Effector memory CD8-positive, alpha-beta T cell (primary cell): ENCODE results near the gene ANKH.
"Not testable (repeated sequence)": the region's sequence is repeated elsewhere in the genome, so short reads cannot be mapped to it uniquely, and the experiment has no call there.

Experiments
- ATAC-seq: fragments of 150-1000 bp; cut with Tn5 transposase; replicated peaks from 2 replicates; pipeline ENCODE4 v1.10.0; 2021; ENCODE audit warnings: mild to moderate bottlenecking, moderate library complexity
- DNase-seq, 3 experiments: peaks; one replicate each; pipeline ENCODE4 v3.0.0; 2021
- H3K27ac Mint-ChIP-seq, 2 donors: one replicate each; pipeline ENCODE4 v1.8.0; 2022; ENCODE audit warnings: mild to moderate bottlenecking in 2 of 2, mixed read lengths in 2 of 2, moderate library complexity in 2 of 2
- H3K27me3 Mint-ChIP-seq, 2 donors: one replicate each; pipeline ENCODE4 v1.8.0; 2022; ENCODE audit warnings: mixed read lengths in 2 of 2
- H3K36me3 Mint-ChIP-seq: one replicate; pipeline ENCODE4 v1.8.0; 2022; ENCODE audit warnings: mild to moderate bottlenecking, moderate library complexity, mixed read lengths; ENCODE audit not compliant: insufficient read depth
- H3K4me1 Mint-ChIP-seq, 2 donors: one replicate each; pipeline ENCODE4 v1.8.0; 2022; ENCODE audit warnings: low read depth in 2 of 2, mixed read lengths in 2 of 2
- H3K4me3 Mint-ChIP-seq, 2 donors: one replicate each; pipeline ENCODE4 v1.8.0; 2022; ENCODE audit warnings: mild to moderate bottlenecking in 2 of 2, mixed read lengths in 2 of 2, moderate library complexity in 2 of 2
- H3K9me3 Mint-ChIP-seq, 2 donors: one replicate each; pipeline ENCODE4 v1.8.0; 2022; ENCODE audit warnings: mixed read lengths in 2 of 2
- total RNA-seq, 9 experiments: gene quantifications; one replicate each; lab custom pipeline; 2026; lab: John Stamatoyannopoulos, UW

ANKH gene
- 53.1 to 223 (median 114) reads per million in 9 experiments for total RNA-seq

GRCh38 chr5:14871214-14872069 is at the start of gene ANKH:
Gene ANKH (minus strand): TSS chr5:14871778. CDS start chr5:14871447, 331 bp downstream.
- no peaks in the 10 kb centered on the region for H3K9me3 Mint-ChIP-seq
- peaks cover 26 to 32% of the 10 kb centered on the region in 2 donors for H3K4me1 Mint-ChIP-seq
- peak within 1 kb of the TSS; percentile 90 to 92 for H3K27ac Mint-ChIP-seq
- peak within 1 kb of the TSS; percentile 91 to 92 for H3K4me3 Mint-ChIP-seq
- ATAC-seq = peak; percentile 85
- no peaks in the 10 kb centered on the region for H3K27me3 Mint-ChIP-seq
- peak; percentile 77 to 83 (median 77) for DNase-seq
- H3K36me3 Mint-ChIP-seq = peaks cover 17% of the 10 kb centered on the region

- Mint-ChIP-seq H3K27ac (no peak overlapping the region), H3K9me3 (no peaks in the 10 kb centered on the region), H3K4me3 (no peak overlapping the region), H3K36me3 (no peaks in the 10 kb centered on the region), H3K4me1 (peaks cover 0 to 2% of the 10 kb centered on the region in 2 donors), H3K27me3 (peaks cover 0 to 6% of the 10 kb centered on the region in 2 donors)
- ATAC-seq = no peak
- no peak for DNase-seq
These were observed 48.5 kb upstream of the ANKH start for GRCh38 chr5:14920121-14920520.

GRCh38 chr5:14919106-14919505 is 47.5 kb upstream of the ANKH start:
- not testable (repeated sequence) for DNase-seq, H3K4me3 Mint-ChIP-seq, H3K27me3 Mint-ChIP-seq, H3K9me3 Mint-ChIP-seq, ATAC-seq, H3K27ac Mint-ChIP-seq, H3K4me1 Mint-ChIP-seq, H3K36me3 Mint-ChIP-seq

- H3K4me1 Mint-ChIP-seq = no peaks in the 10 kb centered on the region
- no peaks in the 10 kb centered on the region for H3K9me3 Mint-ChIP-seq
- ATAC-seq (no peak), DNase-seq (no peak)
- H3K4me3 Mint-ChIP-seq = no peak overlapping the region
- no peak overlapping the region for H3K27ac Mint-ChIP-seq
- peaks cover 10% of the 10 kb centered on the region in 2 donors for H3K27me3 Mint-ChIP-seq
- no peaks in the 10 kb centered on the region for H3K36me3 Mint-ChIP-seq
These were observed 46.1 kb upstream of the ANKH start for GRCh38 chr5:14917719-14918118.

- H3K4me3 Mint-ChIP-seq = no peak overlapping the region
- DNase-seq (no peak), ATAC-seq (no peak)
- no peaks in the 10 kb centered on the region for H3K9me3 Mint-ChIP-seq
- H3K27ac Mint-ChIP-seq = no peak overlapping the region
- peaks cover 22 to 27% of the 10 kb centered on the region in 2 donors for H3K27me3 Mint-ChIP-seq
- H3K4me1 Mint-ChIP-seq = no peaks in the 10 kb centered on the region
- no peaks in the 10 kb centered on the region for H3K36me3 Mint-ChIP-seq
These were observed 43.8 kb upstream of the ANKH start for GRCh38 chr5:14915291-14915952.

GRCh38 chr5:14914623-14915260 is 43.2 kb upstream of the ANKH start:
- no peak for ATAC-seq
- H3K4me1 Mint-ChIP-seq = no peaks in the 10 kb centered on the region

GRCh38 chr5:14914193-14914592 is 42.6 kb upstream of the ANKH start:
- H3K27ac Mint-ChIP-seq = no peak overlapping the region
- H3K36me3 Mint-ChIP-seq = no peaks in the 10 kb centered on the region
- no peak for DNase-seq
- no peak overlapping the region for H3K4me3 Mint-ChIP-seq
- ATAC-seq = no peak
- H3K9me3 Mint-ChIP-seq = no peaks in the 10 kb centered on the region
- no peaks in the 10 kb centered on the region for H3K4me1 Mint-ChIP-seq
- peaks cover 22 to 27% of the 10 kb centered on the region in 2 donors for H3K27me3 Mint-ChIP-seq

More at GRCh38 chr5:14914623-14915260, 43.2 kb upstream of the ANKH start:
- no peak overlapping the region for H3K4me3 Mint-ChIP-seq
- H3K27ac Mint-ChIP-seq = no peak overlapping the region
- no peaks in the 10 kb centered on the region for H3K36me3 Mint-ChIP-seq
- DNase-seq = no peak
- peaks cover 22 to 27% of the 10 kb centered on the region in 2 donors for H3K27me3 Mint-ChIP-seq
- no peaks in the 10 kb centered on the region for H3K9me3 Mint-ChIP-seq

GRCh38 chr5:14913096-14913495 is 41.5 kb upstream of the ANKH start:
- no peak overlapping the region for H3K27ac Mint-ChIP-seq
- H3K4me3 Mint-ChIP-seq = no peak overlapping the region
- no peaks in the 10 kb centered on the region for H3K4me1 Mint-ChIP-seq
- DNase-seq (no peak), ATAC-seq (no peak)
- H3K27me3 Mint-ChIP-seq = peaks cover 22 to 36% of the 10 kb centered on the region in 2 donors
- no peaks in the 10 kb centered on the region for H3K36me3 Mint-ChIP-seq
- no peaks in the 10 kb centered on the region for H3K9me3 Mint-ChIP-seq

- ATAC-seq (no peak), DNase-seq (no peak)
- no peaks in the 10 kb centered on the region for H3K9me3 Mint-ChIP-seq
- H3K4me1 Mint-ChIP-seq = no peaks in the 10 kb centered on the region
- no peak overlapping the region for H3K27ac Mint-ChIP-seq
- no peak overlapping the region for H3K4me3 Mint-ChIP-seq
- no peaks in the 10 kb centered on the region for H3K36me3 Mint-ChIP-seq
- H3K27me3 Mint-ChIP-seq = peaks cover 22 to 37% of the 10 kb centered on the region in 2 donors
These were observed 40.6 kb upstream of the ANKH start for GRCh38 chr5:14912206-14912605.

GRCh38 chr5:14909369-14909768 is 37.8 kb upstream of the ANKH start:
- no peak overlapping the region for H3K4me3 Mint-ChIP-seq
- no peak overlapping the region for H3K27ac Mint-ChIP-seq
- H3K36me3 Mint-ChIP-seq = no peaks in the 10 kb centered on the region
- ATAC-seq (no peak), DNase-seq (no peak)
- peaks cover 17 to 33% of the 10 kb centered on the region in 2 donors for H3K27me3 Mint-ChIP-seq
- no peaks in the 10 kb centered on the region for H3K4me1 Mint-ChIP-seq
- no peaks in the 10 kb centered on the region for H3K9me3 Mint-ChIP-seq

GRCh38 chr5:14908172-14908571 is 36.6 kb upstream of the ANKH start:
- Mint-ChIP-seq H3K27me3 (peaks cover 16 to 27% of the 10 kb centered on the region in 2 donors), H3K27ac (no peak overlapping the region), H3K36me3 (no peaks in the 10 kb centered on the region), H3K4me1 (no peaks in the 10 kb centered on the region), H3K4me3 (no peak overlapping the region), H3K9me3 (no peaks in the 10 kb centered on the region)
- no peak for DNase-seq
- no peak for ATAC-seq

- Mint-ChIP-seq H3K4me1 (no peaks in the 10 kb centered on the region), H3K27me3 (peaks cover 6 to 21% of the 10 kb centered on the region in 2 donors), H3K9me3 (no peaks in the 10 kb centered on the region), H3K4me3 (no peak overlapping the region), H3K36me3 (no peaks in the 10 kb centered on the region), H3K27ac (no peak overlapping the region)
- ATAC-seq = no peak
- no peak for DNase-seq
These were observed 35.0 kb upstream of the ANKH start for GRCh38 chr5:14906628-14907027.

GRCh38 chr5:14902826-14903560 is 31.4 kb upstream of the ANKH start:
- DNase-seq (no peak), ATAC-seq (no peak)
- Mint-ChIP-seq H3K9me3 (no peaks in the 10 kb centered on the region), H3K4me3 (no peak overlapping the region), H3K27ac (no peak overlapping the region), H3K27me3 (peaks cover 6 to 12% of the 10 kb centered on the region in 2 donors), H3K36me3 (no peaks in the 10 kb centered on the region), H3K4me1 (peaks cover 0 to 4% of the 10 kb centered on the region in 2 donors)
